GM18505 (cell line): ENCODE results near the gene PTPN21.

ENCODE experiments used
- ATAC-seq: cut with Tn5 transposase; IDR thresholded peaks from one replicate; pipeline ENCODE4 v1.9.1; 2021; ENCODE audit not compliant: unreplicated experiment
- POLR2A ChIP-seq: IDR thresholded peaks from 4 replicates; pipeline ENCODE4 v1.6.1; 2011; ENCODE audit warnings: borderline replicate concordance; ENCODE audit not compliant: insufficient read depth, insufficient read length; ENCODE audit errors: extremely low read depth

The PTPN21 gene

DNA sequence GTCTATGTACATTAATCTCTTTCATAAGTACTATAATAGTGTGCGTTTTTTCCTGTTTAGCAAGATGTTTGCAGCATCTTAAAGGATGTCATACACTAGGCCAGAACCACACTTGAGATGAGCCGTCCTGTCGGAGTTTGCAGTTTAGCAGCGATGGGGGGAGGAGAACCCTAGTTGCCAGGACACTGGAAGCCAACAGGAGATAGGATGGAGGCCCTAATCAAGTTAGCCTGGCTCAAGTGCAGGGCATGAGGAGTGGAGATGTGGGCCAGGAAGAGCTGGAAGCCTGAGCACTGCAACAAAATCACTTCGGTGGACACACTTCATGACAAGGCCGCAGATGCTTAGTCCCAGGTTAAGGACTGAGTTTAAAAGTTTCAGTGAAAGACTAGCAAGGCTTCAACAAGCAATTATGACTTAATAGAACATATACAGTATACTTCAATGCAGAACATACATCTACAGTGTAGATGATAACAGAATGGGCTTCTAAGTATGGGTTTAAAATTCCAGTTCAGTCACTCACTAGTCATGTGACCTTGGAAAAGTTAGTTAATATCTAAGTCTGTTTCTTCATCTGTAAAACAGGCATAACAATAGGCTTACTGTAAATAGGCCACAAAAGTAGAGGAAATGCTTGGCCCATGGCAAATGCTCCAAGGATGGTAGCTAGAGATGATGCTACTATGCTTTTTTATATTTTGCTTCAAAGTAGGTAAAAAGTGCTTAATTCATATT is 77.1 kb downstream of the PTPN21 start:
- ATAC-seq = no peak
- no peak for TF ChIP-seq POLR2A

DNA sequence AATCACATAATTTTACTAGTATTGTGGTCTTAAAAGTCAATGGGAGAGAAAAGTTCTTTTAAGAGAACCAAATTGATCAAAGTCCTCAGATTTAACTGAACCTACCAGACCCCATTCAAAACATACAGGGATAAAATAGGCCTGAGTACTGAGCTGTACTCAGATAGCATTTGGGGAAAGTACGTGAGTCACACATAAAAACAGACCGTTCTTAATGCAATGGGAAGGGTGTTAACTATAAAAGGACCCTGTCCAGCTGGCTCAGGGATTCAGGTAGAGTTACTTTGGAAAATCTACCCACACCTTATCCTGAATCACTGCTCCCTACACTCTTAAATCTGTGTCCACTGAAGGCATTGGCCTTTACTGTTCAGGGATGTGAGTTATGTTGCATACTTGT is 78.0 kb downstream of the PTPN21 start:
- TF ChIP-seq POLR2A = no peak
- ATAC-seq = no peak

DNA sequence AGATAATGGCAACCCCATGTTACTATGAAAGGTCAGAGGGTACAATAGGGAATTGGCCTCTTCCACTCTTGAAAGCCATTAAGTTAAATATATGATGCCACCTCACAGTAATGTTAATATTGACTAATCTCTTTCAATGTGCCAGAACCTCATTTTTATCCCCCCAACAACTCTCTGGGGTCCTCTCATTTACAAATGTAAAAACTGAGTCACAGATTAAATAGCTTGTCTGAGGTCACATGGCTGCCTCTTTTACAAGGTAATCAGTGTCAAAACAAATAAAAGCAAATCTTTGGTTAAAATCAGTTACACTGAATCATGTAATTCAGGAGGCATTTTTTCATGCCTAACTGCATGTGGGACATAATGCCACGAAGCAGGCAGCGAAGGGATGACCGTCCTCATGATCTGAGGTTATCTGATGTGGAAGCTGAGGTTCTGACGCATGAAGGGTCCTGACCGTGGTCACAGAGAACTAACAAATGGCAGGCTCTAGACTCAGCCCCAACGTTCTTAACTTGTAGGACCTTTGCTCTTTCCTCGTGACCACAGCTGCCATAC is 78.5 kb downstream of the PTPN21 start:
- no peak for ATAC-seq
- TF ChIP-seq POLR2A = no peak

DNA sequence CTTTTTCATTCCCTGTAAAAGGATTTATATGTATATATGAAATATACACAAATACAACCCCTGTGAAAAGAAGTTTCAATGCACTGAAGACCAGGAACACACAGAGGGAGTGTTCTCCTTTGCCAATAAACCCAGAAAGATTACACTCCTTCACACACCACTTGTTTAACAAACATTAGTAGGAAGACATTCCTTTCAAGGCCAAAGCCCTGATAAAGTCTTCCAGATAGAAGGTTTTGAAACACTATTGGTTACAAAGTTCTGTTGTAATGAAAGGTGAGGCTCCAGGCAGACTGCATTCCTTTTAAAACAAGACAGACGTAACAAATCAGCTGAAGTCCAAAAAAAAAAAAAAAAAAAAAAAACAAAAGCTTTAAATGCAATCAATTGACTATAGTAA is 81.0 kb downstream of the PTPN21 start:
- TF ChIP-seq POLR2A = no peak
- no peak for ATAC-seq

DNA sequence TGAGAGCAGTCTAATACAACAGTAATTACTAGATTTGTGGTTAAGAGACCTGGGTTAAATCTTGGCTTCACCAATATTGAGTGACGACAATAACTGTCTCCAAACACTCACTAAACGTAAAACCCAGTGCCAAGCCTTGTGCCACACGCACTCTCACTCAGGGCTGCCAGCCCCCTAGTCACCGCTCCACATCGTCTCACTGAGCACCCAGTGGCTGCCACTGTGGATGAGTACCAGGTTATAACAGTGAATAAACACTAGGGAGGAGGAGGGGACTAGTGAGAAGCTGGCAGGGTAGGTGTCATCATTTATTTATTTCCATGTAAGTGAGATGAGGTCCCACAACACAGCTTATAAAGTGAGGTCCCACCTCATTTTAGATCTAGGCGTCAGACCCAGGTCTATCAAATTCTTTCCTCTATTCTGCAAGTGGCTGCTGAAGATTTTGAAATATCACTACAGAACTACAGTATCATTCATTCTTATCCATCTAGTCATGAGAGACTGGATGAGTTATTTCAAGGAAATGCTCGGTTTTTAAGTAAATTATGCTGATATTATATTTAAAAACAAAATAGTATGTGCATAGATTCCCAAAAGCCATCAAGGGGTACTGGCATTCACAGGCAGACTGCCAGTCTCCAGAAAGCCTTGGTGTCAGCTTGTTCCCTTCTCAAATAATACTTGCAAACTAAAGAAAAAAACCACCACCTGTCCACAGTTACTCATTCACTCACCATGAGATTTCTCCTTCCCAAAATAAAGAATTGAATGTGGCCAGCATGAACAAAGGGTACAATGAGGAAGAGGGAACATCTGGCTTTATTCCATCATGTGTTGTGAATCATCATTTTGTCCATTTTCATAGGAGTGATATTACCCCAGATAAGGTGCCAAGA is 84.0 kb downstream of the PTPN21 start:
- no peak for ATAC-seq
- no peak for TF ChIP-seq POLR2A

DNA sequence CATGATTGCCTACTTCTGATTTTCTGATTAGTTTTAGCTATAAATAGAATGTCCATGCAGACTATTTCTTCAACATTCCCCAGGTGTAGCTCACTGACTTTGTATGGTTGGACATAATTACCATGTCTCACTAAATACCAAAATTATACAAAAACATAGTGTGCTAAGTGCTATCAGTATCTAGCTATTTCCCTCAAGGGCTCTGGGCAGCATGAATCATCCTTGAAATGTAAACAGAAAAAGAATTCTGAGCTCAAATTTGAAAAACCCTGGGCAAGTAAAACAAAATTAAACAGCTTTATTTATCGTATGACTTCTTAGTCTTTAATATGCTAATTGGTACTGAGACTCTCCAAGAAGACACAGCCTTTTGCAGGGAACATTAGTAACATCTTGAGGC is 86.4 kb downstream of the PTPN21 start:
- no peak for TF ChIP-seq POLR2A
- ATAC-seq = no peak

DNA sequence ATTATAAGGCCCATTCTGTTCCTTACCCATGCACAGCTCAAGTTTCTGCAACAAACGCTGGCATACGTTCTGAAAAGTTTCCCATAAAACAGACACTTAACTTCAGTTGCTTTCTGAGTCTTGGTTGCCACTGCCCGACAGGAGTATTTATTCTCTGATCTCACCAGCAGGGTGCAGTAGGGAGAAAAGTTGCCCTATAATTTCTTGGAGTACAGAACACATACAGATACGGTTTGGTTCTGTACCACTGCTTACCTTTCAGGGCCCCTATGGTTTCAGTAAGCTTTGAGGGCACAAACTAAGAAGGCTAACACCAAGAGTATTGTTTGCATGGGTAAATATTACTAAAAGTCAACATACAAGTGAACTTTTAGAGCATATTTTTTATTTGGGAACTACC is 91.5 kb downstream of the PTPN21 start:
- no peak for TF ChIP-seq POLR2A
- no peak for ATAC-seq

DNA sequence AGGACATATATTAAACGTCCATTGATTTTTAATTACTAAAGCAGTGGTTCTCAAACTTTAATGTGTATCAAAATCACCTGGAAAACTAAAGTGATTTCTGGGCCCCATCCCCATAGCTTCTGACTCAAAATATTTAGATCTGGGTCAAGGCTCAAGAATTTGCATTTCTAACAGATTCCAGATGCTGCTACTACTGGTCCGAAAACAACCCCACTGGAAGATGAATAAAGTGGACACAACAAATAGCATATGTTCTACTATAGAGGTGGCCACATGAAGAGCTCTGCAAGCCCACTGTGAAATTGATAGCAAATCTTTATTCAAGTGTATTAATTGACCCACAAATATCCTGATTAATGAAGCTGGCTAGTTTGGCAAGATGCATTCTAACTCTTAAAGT is 99.9 kb downstream of the PTPN21 start:
- no peak for TF ChIP-seq POLR2A
- ATAC-seq = no peak

DNA sequence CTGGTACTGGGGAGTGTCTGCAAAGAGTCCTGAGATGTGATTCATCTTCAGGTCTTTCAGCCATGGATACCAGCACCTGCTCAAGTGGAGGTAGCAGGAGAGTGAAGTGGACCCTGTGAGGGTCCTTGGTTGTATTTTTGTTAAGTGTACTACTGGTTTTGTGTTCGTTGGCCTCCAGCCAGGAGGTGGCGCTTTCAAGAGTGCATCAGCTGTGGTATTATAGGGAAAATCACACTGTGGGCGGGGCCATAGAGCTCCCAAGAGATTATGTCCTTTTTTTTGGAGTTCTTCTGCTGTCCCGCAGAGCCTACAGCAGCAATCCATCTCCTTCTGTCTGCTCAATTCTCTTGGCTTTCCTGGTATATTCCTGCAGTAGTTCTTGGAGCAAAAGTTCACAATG is 102.6 kb downstream of the PTPN21 start:
- no peak for TF ChIP-seq POLR2A
- ATAC-seq = no peak

DNA sequence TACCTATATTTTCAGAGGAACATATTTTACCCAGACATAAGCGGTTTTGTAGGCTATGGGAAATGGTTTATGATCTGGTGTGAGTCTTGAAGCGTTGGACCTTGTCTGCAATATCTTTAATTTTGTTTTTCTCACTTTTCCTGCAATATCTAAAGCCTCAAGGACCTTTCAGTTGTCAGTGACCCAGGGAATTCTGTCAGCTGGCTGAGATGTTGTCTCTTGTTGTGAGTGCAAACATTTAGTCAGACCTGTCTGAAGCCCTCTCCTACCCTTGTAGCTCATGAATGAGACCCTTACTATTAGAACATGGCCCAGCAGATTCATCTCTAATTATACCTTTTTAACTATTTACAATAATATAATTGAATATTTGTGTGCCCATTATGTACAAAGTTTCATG is 115.7 kb downstream of the PTPN21 start:
- ATAC-seq = no peak
- TF ChIP-seq POLR2A = no peak

DNA sequence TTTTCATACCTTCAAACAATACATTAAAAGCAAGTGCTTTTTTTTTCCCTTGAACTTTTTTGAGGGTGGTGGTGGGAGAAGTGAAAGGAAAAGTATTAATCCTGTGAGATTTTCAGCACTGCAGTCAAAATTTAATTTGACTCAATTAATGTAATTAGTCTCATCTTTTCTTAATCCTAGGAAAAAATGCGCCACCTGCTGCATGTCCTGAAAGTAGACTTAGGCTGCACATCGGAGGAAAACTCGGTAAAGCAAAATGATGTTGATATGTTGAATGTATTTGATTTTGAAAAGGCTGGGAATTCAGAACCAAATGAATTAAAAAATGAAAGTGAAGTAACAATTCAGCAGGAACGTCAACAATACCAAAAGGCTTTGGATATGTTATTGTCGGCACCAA is 117.1 kb downstream of the PTPN21 start:
- ATAC-seq = no peak
- TF ChIP-seq POLR2A = no peak

DNA sequence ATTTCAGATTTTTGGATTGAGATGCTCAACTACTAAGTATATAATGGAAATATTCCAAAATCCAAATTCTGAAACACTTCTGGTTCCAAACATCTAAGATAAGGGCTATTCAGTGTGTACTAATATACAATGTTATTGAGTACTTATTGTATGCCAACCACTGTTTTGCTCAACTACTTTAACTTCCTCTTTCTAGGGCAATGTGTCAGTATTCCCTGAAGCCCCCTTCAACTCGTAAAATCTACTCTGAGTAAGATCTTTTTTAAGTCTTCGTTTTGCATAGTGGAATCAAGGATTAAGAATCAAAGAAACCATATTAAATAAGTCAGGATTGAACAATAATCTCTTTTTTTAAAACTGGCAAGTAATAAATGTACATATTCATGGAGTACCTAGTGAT is 123.8 kb downstream of the PTPN21 start:
- TF ChIP-seq POLR2A = no peak
- no peak for ATAC-seq

DNA sequence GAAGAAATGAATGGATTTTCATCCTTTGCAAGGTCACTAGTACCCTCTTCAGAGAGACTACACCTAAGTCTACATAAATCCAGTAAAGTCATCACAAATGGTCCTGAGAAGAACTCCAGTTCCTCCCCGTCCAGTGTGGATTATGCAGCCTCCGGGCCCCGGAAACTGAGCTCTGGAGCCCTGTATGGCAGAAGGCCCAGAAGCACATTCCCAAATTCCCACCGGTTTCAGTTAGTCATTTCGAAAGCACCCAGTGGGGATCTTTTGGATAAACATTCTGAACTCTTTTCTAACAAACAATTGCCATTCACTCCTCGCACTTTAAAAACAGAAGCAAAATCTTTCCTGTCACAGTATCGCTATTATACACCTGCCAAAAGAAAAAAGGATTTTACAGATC is 128.5 kb downstream of the PTPN21 start:
- no peak for ATAC-seq
- TF ChIP-seq POLR2A = no peak

DNA sequence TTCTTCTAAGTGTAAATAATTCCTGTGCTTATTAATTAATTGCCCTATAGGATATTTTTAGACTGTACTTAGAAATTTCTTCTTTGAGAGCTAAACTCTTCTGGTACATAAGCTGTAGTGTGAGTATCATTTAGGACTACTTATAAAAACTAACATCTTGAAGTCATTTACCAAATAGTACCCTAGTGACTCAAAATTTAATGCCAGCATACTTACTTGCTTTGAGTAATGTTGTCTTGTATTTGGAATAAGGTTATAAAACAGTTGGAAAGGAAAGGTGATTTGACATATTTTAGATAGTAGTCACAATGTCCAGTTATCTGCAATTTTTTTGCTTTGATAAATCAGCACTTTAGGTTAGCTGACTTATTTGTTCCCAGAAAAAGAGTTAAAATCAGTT is 130.2 kb downstream of the PTPN21 start:
- TF ChIP-seq POLR2A = no peak
- no peak for ATAC-seq
